HEK293 (cell line): Measurements from ENCODE around the gene METTL14.

Experiments
- CTCF ChIA-PET: fragments of 350-600 bp; formaldehyde crosslinking; extraction: SDS; loops from one replicate; lab custom pipeline; 2021; ENCODE audit warnings: antibody characterized with exemption; lab: Yijun Ruan, JAX
- POLR2A ChIA-PET: fragments of 300-600 bp; formaldehyde crosslinking; extraction: SDS; loops from one replicate; lab custom pipeline; 2020; ENCODE audit warnings: antibody characterized with exemption, inconsistent platforms; lab: Yijun Ruan, JAX
- H3K27ac ChIP-seq: fragments of 200-500 bp; sonication (Bioruptor generic); 2 replicates; pipeline ENCODE4 v1.5.1; 2014; ENCODE audit warnings: low read depth, low read length, control low read depth, inconsistent platforms; ENCODE audit errors: extremely low read depth
- H3K36me3 ChIP-seq, 2 experiments: fragments of 200-500 bp in 1 of 2; sonication (Bioruptor generic) in 1 of 2; 1 replicate in 1 of 2; 2 replicates in 1 of 2; pipeline ENCODE4 v1.5.1; 2014 to 2017; ENCODE audit warnings: inconsistent platforms in 2 of 2, low read length in 2 of 2; ENCODE audit not compliant: control insufficient read depth in 2 of 2, insufficient read depth in 1 of 2
- H3K4me1 ChIP-seq: fragments of 200-500 bp; sonication (Bioruptor generic); 2 replicates; pipeline ENCODE4 v1.5.1; 2014; ENCODE audit warnings: mild to moderate bottlenecking, low read length, inconsistent platforms; ENCODE audit not compliant: control insufficient read depth, insufficient read depth
- H3K4me3 ChIP-seq: 2 replicates; pipeline ENCODE4 v1.5.1; 2011; ENCODE audit warnings: low read depth, mild to moderate bottlenecking, control low read depth, low read length, moderate library complexity
- H3K9me3 ChIP-seq: fragments of 200-500 bp; sonication (Bioruptor generic); 2 replicates; pipeline ENCODE4 v1.5.1; 2014; ENCODE audit warnings: low read depth, low read length, inconsistent platforms; ENCODE audit not compliant: control insufficient read depth, insufficient read depth
- EGR2 ChIP-seq: fragments of 450-650 bp; formaldehyde crosslinking; IDR thresholded peaks from 2 replicates; pipeline ENCODE4 v1.5.1; 2016; ENCODE audit warnings: low read depth, missing biosample characterization, missing genetic modification characterization
- GFI1B ChIP-seq: fragments of 450-650 bp; formaldehyde crosslinking; IDR thresholded peaks from 2 replicates; pipeline ENCODE4 v1.5.1; 2016; ENCODE audit warnings: missing biosample characterization, missing genetic modification characterization
- GLI4 ChIP-seq: fragments of 450-650 bp; formaldehyde crosslinking; IDR thresholded peaks from 2 replicates; pipeline ENCODE4 v1.5.1; 2016; ENCODE audit warnings: missing biosample characterization, missing genetic modification characterization
- GLIS1 ChIP-seq: fragments of 450-650 bp; formaldehyde crosslinking; IDR thresholded peaks from 2 replicates; pipeline ENCODE4 v1.5.1; 2016; ENCODE audit warnings: missing biosample characterization, missing genetic modification characterization
- MEIS1 ChIP-seq: sonication (generic); formaldehyde crosslinking; IDR thresholded peaks from 2 replicates; pipeline ENCODE4 v1.8.1; 2022; ENCODE audit warnings: missing genetic modification reagents, mild to moderate bottlenecking, borderline replicate concordance
- MYNN ChIP-seq: fragments of 450-650 bp; formaldehyde crosslinking; IDR thresholded peaks from 2 replicates; pipeline ENCODE4 v1.5.1; 2016; ENCODE audit warnings: missing biosample characterization, missing genetic modification characterization, borderline replicate concordance
- WT1 ChIP-seq: fragments of 450-650 bp; formaldehyde crosslinking; IDR thresholded peaks from 2 replicates; pipeline ENCODE4 v1.5.1; 2016; ENCODE audit warnings: missing biosample characterization, missing genetic modification characterization
- YY2 ChIP-seq: fragments of 450-650 bp; formaldehyde crosslinking; IDR thresholded peaks from 2 replicates; pipeline ENCODE4 v1.5.1; 2016; ENCODE audit warnings: missing biosample characterization, missing genetic modification characterization
- ZEB2 ChIP-seq: fragments of 450-650 bp; formaldehyde crosslinking; IDR thresholded peaks from 2 replicates; pipeline ENCODE4 v1.5.1; 2016; ENCODE audit warnings: missing biosample characterization, missing genetic modification characterization
- ZFP3 ChIP-seq: fragments of 450-650 bp; formaldehyde crosslinking; IDR thresholded peaks from 2 replicates; pipeline ENCODE4 v1.5.1; 2016; ENCODE audit warnings: low read depth, missing biosample characterization, missing genetic modification characterization
- ZNF16 ChIP-seq: fragments of 450-650 bp; formaldehyde crosslinking; IDR thresholded peaks from 2 replicates; pipeline ENCODE4 v1.5.1; 2016; ENCODE audit warnings: low read depth, missing biosample characterization, missing genetic modification characterization
- ZNF169 ChIP-seq: fragments of 450-650 bp; formaldehyde crosslinking; IDR thresholded peaks from 2 replicates; pipeline ENCODE4 v1.5.1; 2016; ENCODE audit warnings: missing biosample characterization, missing genetic modification characterization
- ZNF202 ChIP-seq: fragments of 450-650 bp; formaldehyde crosslinking; IDR thresholded peaks from 2 replicates; pipeline ENCODE4 v1.5.1; 2016; ENCODE audit warnings: missing biosample characterization, missing genetic modification characterization, borderline replicate concordance
- ZNF221 ChIP-seq: fragments of 450-650 bp; formaldehyde crosslinking; IDR thresholded peaks from 2 replicates; pipeline ENCODE4 v1.5.1; 2017; ENCODE audit warnings: missing biosample characterization, missing genetic modification characterization, borderline replicate concordance
- ZNF544 ChIP-seq: fragments of 450-650 bp; formaldehyde crosslinking; IDR thresholded peaks from 2 replicates; pipeline ENCODE4 v1.5.0; 2017; ENCODE audit warnings: missing biosample characterization, missing genetic modification characterization
- ZNF555 ChIP-seq: fragments of 450-650 bp; formaldehyde crosslinking; conservative IDR thresholded peaks from 2 replicates; pipeline ENCODE4 v1.5.1; 2017; ENCODE audit warnings: missing biosample characterization, mild to moderate bottlenecking, missing genetic modification characterization, inconsistent platforms
- ZNF571 ChIP-seq: fragments of 450-650 bp; formaldehyde crosslinking; IDR thresholded peaks from 2 replicates; pipeline ENCODE4 v1.5.0; 2017; ENCODE audit warnings: missing biosample characterization, missing genetic modification characterization
- ZNF610 ChIP-seq: fragments of 450-650 bp; formaldehyde crosslinking; IDR thresholded peaks from 2 replicates; pipeline ENCODE4 v1.5.1; 2016; ENCODE audit warnings: missing biosample characterization, missing genetic modification characterization, borderline replicate concordance
- ZNF623 ChIP-seq: fragments of 450-650 bp; formaldehyde crosslinking; IDR thresholded peaks from 2 replicates; pipeline ENCODE4 v1.5.1; 2016; ENCODE audit warnings: missing biosample characterization, missing genetic modification characterization
- ZNF624 ChIP-seq: fragments of 450-650 bp; formaldehyde crosslinking; IDR thresholded peaks from 2 replicates; pipeline ENCODE4 v1.5.1; 2017; ENCODE audit warnings: missing biosample characterization, missing genetic modification characterization
- ZSCAN23 ChIP-seq: fragments of 450-650 bp; formaldehyde crosslinking; IDR thresholded peaks from 2 replicates; pipeline ENCODE4 v1.5.1; 2016; ENCODE audit warnings: missing biosample characterization, missing genetic modification characterization
- TF ChIP-seq, protein P1 (sequence below): fragments of 450-650 bp; formaldehyde crosslinking; IDR thresholded peaks from 2 replicates; pipeline ENCODE4 v1.5.1; 2016; ENCODE audit warnings: missing biosample characterization, missing genetic modification characterization, borderline replicate concordance
- TF ChIP-seq, protein P2 (sequence below): fragments of 450-650 bp; formaldehyde crosslinking; IDR thresholded peaks from 2 replicates; pipeline ENCODE4 v1.5.1; 2016; ENCODE audit warnings: missing biosample characterization, missing genetic modification characterization
- TF ChIP-seq, protein P3 (sequence below): fragments of 450-650 bp; formaldehyde crosslinking; optimal IDR thresholded peaks from 2 replicates; pipeline ENCODE3; 2016; ENCODE audit warnings: missing biosample characterization, mild to moderate bottlenecking, missing genetic modification characterization
- TF ChIP-seq, protein P4 (sequence below): IDR thresholded peaks from 2 replicates; pipeline ENCODE4 v1.6.1; 2011; ENCODE audit warnings: mild to moderate bottlenecking, low read depth, low read length, borderline replicate concordance
- TF ChIP-seq, protein P5 (sequence below): fragments of 450-650 bp; formaldehyde crosslinking; IDR thresholded peaks from 2 replicates; pipeline ENCODE4 v1.5.1; 2017; ENCODE audit warnings: missing biosample characterization, missing genetic modification characterization

Gene METTL14

DNA sequence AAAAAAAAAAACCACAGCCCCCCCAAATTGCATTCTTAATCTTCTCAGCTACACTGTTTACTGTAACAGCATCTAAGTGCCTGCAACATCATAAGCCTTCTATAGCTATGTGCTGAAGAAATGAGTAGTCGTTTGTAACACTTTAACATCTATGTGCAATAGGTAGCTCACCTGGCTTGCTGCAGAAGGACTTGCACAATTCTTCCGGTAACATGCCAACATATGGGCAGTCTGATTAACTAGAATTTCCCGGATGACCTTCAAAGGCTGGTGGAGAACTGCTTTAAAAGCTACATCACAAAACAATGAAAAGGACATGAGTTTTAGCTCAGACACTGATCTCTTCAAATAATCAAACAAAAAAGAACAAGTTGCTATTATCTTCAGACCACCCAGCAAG, 52.9 kb downstream of the METTL14 start:
- no peaks in the 10 kb centered on the region for H3K9me3 ChIP-seq
- no peak overlapping the region for H3K4me3 ChIP-seq
- no peaks in the 10 kb centered on the region for H3K4me1 ChIP-seq
- POLR2A ChIA-PET: no interaction called here
- TF ChIP-seq ZSCAN23 (no peak), ZEB2 (tag by site-specific recombination) (no peak), ZNF169 (tag by site-specific recombination) (no peak), ZNF544 (no peak), EGR2 (tag by site-specific recombination) (no peak), ZFP3 (no peak), GFI1B (tag by site-specific recombination) (no peak), ZNF555 (tag by site-specific recombination) (no peak), ZNF221 (no peak), ZNF202 (tag by site-specific recombination) (no peak), GLI4 (tag by site-specific recombination) (no peak), GLIS1 (tag by site-specific recombination) (no peak), ZNF610 (tag by site-specific recombination) (no peak), MYNN (tag by site-specific recombination) (no peak)
- TF ChIP-seq, protein P1, sequence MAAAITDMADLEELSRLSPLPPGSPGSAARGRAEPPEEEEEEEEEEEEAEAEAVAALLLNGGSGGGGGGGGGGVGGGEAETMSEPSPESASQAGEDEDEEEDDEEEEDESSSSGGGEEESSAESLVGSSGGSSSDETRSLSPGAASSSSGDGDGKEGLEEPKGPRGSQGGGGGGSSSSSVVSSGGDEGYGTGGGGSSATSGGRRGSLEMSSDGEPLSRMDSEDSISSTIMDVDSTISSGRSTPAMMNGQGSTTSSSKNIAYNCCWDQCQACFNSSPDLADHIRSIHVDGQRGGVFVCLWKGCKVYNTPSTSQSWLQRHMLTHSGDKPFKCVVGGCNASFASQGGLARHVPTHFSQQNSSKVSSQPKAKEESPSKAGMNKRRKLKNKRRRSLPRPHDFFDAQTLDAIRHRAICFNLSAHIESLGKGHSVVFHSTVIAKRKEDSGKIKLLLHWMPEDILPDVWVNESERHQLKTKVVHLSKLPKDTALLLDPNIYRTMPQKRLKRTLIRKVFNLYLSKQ (tag by site-specific recombination): no peak
- H3K27ac ChIP-seq: no peak overlapping the region
- CTCF ChIA-PET: interaction anchor here (1.4 kb wide), 1 partner anchor 230 kb away, joined by 4 read pairs; no protein-coding TSS in a partner anchor
- H3K36me3 ChIP-seq: peaks cover 0 to 52% of the 10 kb centered on the region in 2 experiments; a peak in 1 of 3 replicates

DNA sequence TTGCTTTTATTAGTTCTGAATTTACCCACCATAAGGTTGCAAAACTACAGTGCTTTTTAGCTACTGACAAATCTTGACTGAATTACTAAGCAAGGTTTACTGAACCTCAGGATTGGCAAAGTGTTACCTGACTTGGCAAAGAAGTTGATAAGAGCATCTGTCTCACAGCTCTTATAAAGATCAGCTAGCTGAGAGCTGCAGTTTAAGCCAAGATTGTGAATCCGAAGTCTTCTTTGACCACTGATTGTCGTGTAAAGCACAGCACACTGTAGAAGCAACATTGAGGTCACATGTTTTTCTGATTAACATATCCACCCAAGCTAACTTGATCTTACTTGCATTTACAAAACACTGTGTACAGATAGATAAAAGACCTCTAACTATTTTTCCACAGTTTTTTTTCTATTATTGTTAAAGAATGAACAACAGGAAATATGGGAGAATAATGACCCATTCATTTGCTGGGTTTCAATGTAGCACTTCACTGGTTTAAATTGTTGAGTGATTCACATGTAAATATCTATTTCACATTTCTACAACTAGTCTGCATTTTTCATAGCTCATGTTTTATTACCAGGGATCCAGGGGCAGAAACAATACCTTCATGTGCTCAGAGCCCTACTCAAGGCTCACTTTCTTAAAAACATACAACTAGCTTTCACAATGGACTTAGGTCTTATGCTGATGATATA, 54.0 kb downstream of the METTL14 start:
- Histone ChIP-seq H3K27ac (no peak overlapping the region), H3K9me3 (no peaks in the 10 kb centered on the region), H3K36me3 (peaks cover 0 to 55% of the 10 kb centered on the region in 2 experiments; a peak in 1 of 3 replicates)
- POLR2A ChIA-PET: no interaction called here
- TF ChIP-seq ZNF624 (tag by site-specific recombination) (no peak), ZNF571 (no peak), ZNF623 (tag by site-specific recombination) (no peak), WT1 (tag by site-specific recombination) (no peak), ZNF202 (tag by site-specific recombination) (no peak), ZNF16 (tag by site-specific recombination) (no peak), YY2 (tag by site-specific recombination) (no peak), MEIS1 (CRISPR knock-in tag) (no peak), GLI4 (tag by site-specific recombination) (no peak), MYNN (tag by site-specific recombination) (no peak)
- TF ChIP-seq, protein P2, sequence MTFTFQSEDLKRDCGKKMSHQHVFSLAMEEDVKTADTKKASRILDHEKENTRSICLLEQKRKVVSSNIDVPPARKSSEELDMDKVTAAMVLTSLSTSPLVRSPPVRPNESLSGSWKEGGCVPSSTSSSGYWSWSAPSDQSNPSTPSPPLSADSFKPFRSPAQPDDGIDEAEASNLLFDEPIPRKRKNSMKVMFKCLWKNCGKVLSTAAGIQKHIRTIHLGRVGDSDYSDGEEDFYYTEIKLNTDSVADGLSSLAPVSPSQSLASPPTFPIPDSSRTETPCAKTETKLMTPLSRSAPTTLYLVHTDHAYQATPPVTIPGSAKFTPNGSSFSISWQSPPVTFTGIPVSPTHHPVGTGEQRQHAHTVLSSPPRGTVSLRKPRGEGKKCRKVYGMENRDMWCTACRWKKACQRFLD (tag by site-specific recombination): no peak
- TF ChIP-seq, protein P3, sequence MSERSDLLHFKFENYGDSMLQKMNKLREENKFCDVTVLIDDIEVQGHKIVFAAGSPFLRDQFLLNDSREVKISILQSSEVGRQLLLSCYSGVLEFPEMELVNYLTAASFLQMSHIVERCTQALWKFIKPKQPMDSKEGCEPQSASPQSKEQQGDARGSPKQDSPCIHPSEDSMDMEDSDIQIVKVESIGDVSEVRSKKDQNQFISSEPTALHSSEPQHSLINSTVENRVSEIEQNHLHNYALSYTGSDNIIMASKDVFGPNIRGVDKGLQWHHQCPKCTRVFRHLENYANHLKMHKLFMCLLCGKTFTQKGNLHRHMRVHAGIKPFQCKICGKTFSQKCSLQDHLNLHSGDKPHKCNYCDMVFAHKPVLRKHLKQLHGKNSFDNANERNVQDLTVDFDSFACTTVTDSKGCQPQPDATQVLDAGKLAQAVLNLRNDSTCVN: no peak
- TF ChIP-seq, protein P4, sequence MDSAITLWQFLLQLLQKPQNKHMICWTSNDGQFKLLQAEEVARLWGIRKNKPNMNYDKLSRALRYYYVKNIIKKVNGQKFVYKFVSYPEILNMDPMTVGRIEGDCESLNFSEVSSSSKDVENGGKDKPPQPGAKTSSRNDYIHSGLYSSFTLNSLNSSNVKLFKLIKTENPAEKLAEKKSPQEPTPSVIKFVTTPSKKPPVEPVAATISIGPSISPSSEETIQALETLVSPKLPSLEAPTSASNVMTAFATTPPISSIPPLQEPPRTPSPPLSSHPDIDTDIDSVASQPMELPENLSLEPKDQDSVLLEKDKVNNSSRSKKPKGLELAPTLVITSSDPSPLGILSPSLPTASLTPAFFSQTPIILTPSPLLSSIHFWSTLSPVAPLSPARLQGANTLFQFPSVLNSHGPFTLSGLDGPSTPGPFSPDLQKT: no peak
- TF ChIP-seq, protein P5, sequence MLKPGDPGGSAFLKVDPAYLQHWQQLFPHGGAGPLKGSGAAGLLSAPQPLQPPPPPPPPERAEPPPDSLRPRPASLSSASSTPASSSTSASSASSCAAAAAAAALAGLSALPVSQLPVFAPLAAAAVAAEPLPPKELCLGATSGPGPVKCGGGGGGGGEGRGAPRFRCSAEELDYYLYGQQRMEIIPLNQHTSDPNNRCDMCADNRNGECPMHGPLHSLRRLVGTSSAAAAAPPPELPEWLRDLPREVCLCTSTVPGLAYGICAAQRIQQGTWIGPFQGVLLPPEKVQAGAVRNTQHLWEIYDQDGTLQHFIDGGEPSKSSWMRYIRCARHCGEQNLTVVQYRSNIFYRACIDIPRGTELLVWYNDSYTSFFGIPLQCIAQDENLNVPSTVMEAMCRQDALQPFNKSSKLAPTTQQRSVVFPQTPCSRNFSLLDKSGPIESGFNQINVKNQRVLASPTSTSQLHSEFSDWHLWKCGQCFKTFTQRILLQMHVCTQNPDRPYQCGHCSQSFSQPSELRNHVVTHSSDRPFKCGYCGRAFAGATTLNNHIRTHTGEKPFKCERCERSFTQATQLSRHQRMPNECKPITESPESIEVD (tag by site-specific recombination): no peak
- TF ChIP-seq, all 188 proteins: peak for 0
- CTCF ChIA-PET: interaction anchor here (0.7 to 0.9 kb wide), 2 partner anchors 10 to 150 kb away, joined by 3 to 5 read pairs; no protein-coding TSS in a partner anchor
- no peaks in the 10 kb centered on the region for H3K4me1 ChIP-seq
- H3K4me3 ChIP-seq: no peak overlapping the region
